Heart left ventricle (tissue), 16 donors: ENCODE results near the gene TEDC2. TPM values are rescaled to one million over a fixed set of nuclear protein-coding genes. Genes with fewer than 3 reads are reported as not detected.

ENCODE experiments used
- ATAC-seq, 4 donors: fragments of 200-7000 bp; cut with Tn5 transposase; one replicate each; pipeline ENCODE4 v1.9.1; 2020 to 2022; ENCODE audit warnings: moderate library complexity in 4 of 4, mild to moderate bottlenecking in 3 of 4, moderate number of reproducible peaks in 1 of 4
- DNase-seq, 5 donors: peaks; one replicate each; pipeline ENCODE4 v3.0.0-alpha.2; 2020
- H3K27ac ChIP-seq, 12 donors: fragments of 200-600 bp; sonication (generic) in 4 of 12; one replicate each; pipeline versions ENCODE4 v1.5.0 to v1.8.0; 2016 to 2022; ENCODE audit warnings: mild to moderate bottlenecking in 2 of 12
- H3K27me3 ChIP-seq, 9 donors: fragments of 200-600 bp; sonication (generic) in 2 of 9; one replicate each; pipeline versions ENCODE4 v1.5.1 to v1.8.0; 2016 to 2022; ENCODE audit warnings: mild to moderate bottlenecking in 3 of 9
- H3K36me3 ChIP-seq, 9 donors: fragments of 200-600 bp; sonication (generic) in 2 of 9; one replicate each; pipeline versions ENCODE4 v1.5.0 to v1.8.0; 2018 to 2022; ENCODE audit warnings: mild to moderate bottlenecking in 2 of 9
- H3K4me1 ChIP-seq, 12 donors: fragments of 200-600 bp; sonication (generic) in 4 of 12; one replicate each; pipeline versions ENCODE4 v1.5.0 to v1.8.0; 2016 to 2022; ENCODE audit warnings: mild to moderate bottlenecking in 3 of 12
- H3K4me3 ChIP-seq, 12 donors: fragments of 200-600 bp; sonication (generic) in 4 of 12; one replicate each; pipeline versions ENCODE4 v1.5.0 to v1.8.0; 2017 to 2022; ENCODE audit warnings: mild to moderate bottlenecking in 9 of 12, moderate library complexity in 4 of 12
- H3K9me3 ChIP-seq, 12 donors: fragments of 200-600 bp; sonication (generic) in 4 of 12; one replicate each; pipeline versions ENCODE4 v1.5.0 to v1.8.0; 2016 to 2022; ENCODE audit warnings: mild to moderate bottlenecking in 1 of 12
- POLR2A ChIP-seq, 2 donors: fragments of 450-650 bp; IDR thresholded peaks; one replicate each; pipeline ENCODE4 v1.6.1; 2017; ENCODE audit warnings: antibody characterized with exemption in 2 of 2, mild to moderate bottlenecking in 2 of 2, moderate library complexity in 2 of 2
- WGBS, 4 donors: extraction: QIAGEN DNeasy Blood & Tissue Kit in 2 of 4; methylation state at CpG; one replicate each; pipeline versions ENCODE4 v1.1.5 to v1.1.7; 2013 to 2018; 5-methylcytosine and 5-hydroxymethylcytosine counted together
- intact Hi-C, 10 donors: fragments of 100-400 bp; cut with DNase I; formaldehyde crosslinking; loops; one replicate each; pipeline versions ENCODE4 v1.11.1 to v1.14.2; 2022
- polyA plus RNA-seq, 2 donors: library from polyadenylated mRNA; stranded (reverse); fragments of 200-250 nt; gene quantifications; one replicate each; pipeline ENCODE4 v1.2.3, GENCODE V29; 2013
- total RNA-seq, 9 donors: library from RNA; depleted of rRNA in 2 of 9; stranded (reverse); fragments of >200 nt in 2 of 9; fragmentation: NEBNext Ultra II Directional in 3 of 9; extraction: Animal tissue kit (Norgen Biotek cat#: 25700) in 3 of 9; gene quantifications; one replicate each; pipeline versions ENCODE4 v1.1.0 to v1.2.4, GENCODE V29; 2016 to 2023
- TF ChIP-seq, protein P1 (sequence below), 12 donors: fragments of 200-600 bp; sonication (generic) in 4 of 12; IDR thresholded peaks; one replicate each; pipeline versions ENCODE4 v1.5.0 to v1.8.0; 2018 to 2022; ENCODE audit warnings: antibody characterized with exemption in 12 of 12, mild to moderate bottlenecking in 5 of 12
- donor health status: ischemic (EF 13 %, LVEDD 7.1; RV severe dilation, severe dysfunction).
- donor health status: healthy with polysubstance abuse.
- donor health status: DM: no; HTN: yes; CAD: no.
- donor health status: DM: no; HTN: no; CAD: no.
- donor health status: ischemic (EF 25% LVEDD 6.9; RV normal size, moderate dysfunction).
- donor health status: ischemic (EF 25% LVEDD 5.7; RV mildly dilated, moderate dysfunction).
- donor health status: healthy.
- donor health status: DM: yes; HTN: yes; CAD: no.
- donor health status: ischemic (EF 35%, LVEDD 5.7; RV mildly dilated, moderate dysfunction).
- donor health status: nonischemic (EF 11% LVEDD 7.7; RV severe dilation, severe dysfunction).
- donor health status: DM: yes; HTN: yes; CAD: no.
- donor health status: PGD.
- donor health status: ischemic (EF 29% LVEDD 5.4; RV normal size, mild dysfunction).
- donor health status: nonischemic (EF 23%, LVEDD 6.1; RV moderate dilation, normal function).

TEDC2 gene
- total and polyA plus RNA-seq, 11 donors, result 0.46 to 4.9 (median 1.2) TPM; not detected in 1

DNA sequence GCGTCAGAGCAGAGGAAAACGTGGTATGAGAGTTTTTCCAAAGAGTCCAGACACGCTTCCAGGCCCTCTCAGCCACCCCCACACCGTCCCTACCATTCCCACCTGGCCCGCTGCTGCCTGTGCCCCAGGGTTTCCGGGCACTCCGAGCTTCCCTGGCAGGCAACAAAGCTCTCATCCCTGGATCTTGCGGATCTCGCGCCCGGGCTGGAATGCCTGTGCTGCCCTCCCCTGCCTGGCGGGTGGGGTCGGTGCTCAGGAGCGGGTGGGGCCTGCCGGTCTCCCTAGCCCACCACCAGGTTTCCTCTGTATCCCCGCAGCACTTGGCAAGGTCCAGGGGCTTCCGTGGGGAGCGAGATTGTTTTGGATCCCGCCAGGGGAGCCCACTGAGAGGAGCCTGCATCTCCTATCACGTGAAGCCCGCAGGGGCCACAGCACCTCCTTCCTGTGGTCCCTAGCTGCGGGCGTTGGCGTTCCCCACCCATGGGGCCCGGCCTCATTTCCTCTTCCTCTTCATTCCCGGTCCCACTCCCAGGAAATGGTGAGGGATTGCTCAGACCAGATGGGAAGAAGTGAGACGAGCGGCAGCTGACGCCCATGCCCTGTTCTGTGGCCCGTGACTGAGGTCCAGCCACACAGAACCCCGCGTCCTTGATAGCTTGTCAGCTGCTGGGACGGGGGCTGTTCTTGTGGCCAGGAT lies 26.1 kb downstream of the TEDC2 start:
- H3K27me3 ChIP-seq, result no peaks in the 10 kb centered on the region
- peaks cover 0 to 41% (median 23%) of the 10 kb centered on the region in 12 donors for H3K4me1 ChIP-seq
- TF ChIP-seq POLR2A (IDR thresholded peaks at IDR 0.05), result no peak
- TF ChIP-seq, protein P1, sequence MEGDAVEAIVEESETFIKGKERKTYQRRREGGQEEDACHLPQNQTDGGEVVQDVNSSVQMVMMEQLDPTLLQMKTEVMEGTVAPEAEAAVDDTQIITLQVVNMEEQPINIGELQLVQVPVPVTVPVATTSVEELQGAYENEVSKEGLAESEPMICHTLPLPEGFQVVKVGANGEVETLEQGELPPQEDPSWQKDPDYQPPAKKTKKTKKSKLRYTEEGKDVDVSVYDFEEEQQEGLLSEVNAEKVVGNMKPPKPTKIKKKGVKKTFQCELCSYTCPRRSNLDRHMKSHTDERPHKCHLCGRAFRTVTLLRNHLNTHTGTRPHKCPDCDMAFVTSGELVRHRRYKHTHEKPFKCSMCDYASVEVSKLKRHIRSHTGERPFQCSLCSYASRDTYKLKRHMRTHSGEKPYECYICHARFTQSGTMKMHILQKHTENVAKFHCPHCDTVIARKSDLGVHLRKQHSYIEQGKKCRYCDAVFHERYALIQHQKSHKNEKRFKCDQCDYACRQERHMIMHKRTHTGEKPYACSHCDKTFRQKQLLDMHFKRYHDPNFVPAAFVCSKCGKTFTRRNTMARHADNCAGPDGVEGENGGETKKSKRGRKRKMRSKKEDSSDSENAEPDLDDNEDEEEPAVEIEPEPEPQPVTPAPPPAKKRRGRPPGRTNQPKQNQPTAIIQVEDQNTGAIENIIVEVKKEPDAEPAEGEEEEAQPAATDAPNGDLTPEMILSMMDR (IDR thresholded peaks at IDR 0.05), result no peak
- WGBS, 4 donors, result 60 to 71% (median 64%) methylated on average over 31 to 33 of the region's 33 CpGs
- no peaks in the 10 kb centered on the region for H3K9me3 ChIP-seq
- peak overlapping the region in 9 of 12 donors; percentile 29 to 62 (median 56) for H3K27ac ChIP-seq
- ATAC-seq, result peak; percentile 23 to 78 (median 30)
- DNase-seq, result peak in 3 of 5 donors; percentile 36 to 65 (median 52)
- peak overlapping the region in 7 of 12 donors; percentile 1 to 29 (median 15) for H3K4me3 ChIP-seq
- no peaks in the 10 kb centered on the region for H3K36me3 ChIP-seq
- intact Hi-C loops, result no loop called here

DNA sequence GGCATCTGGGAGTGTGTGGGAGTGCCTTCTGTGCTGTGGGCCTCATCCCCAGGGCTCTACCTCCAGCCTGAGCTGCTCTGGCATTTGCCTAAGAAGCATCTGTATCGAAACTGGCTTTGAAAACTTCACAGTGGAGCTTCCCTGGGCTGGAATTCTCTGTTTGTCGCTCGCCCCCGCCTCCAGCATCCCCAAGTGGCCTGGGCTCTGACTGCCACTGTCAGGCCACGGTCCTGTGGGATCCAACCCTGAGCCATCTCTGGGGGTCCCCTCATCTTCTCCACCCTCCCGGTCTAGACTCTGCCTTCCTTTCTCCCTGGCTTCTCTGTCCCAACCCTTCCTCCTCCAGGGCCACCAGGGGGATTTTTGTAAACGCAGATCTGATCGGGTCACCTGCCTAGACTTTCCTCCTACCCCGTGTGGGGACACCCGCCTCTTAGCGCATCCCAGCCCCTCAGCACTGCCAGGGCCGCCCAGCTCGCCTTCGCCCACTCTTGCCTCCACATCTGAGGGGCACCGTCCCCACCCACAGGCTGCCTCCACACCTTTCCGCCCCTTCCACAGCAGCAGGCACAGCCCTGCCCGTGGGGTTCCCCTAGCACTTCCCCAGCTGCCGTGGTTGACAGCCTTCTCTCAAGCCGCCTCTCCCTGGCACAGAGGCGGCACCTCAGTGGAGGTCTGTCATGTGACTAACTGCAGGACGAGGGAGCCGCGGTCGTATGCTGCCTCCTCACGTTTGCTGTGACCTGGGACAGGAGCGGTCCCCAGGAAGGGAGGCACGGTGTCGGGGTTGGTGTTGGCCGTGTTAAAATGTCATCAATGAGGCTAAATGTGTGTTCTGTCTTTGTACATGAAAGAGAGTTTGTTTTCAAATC lies 27.0 kb downstream of the TEDC2 start:
- H3K4me1 ChIP-seq, result peaks cover 0 to 41% (median 23%) of the 10 kb centered on the region in 12 donors
- intact Hi-C loops, result no loop called here
- no peak for TF ChIP-seq POLR2A (IDR thresholded peaks at IDR 0.05)
- TF ChIP-seq, protein P1 (IDR thresholded peaks at IDR 0.05), result peak in 8 of 12 donors; percentile 11 to 48 (median 28)
- DNase-seq (peak in 4 of 5 donors; percentile 46 to 75 (median 70)), ATAC-seq (peak; percentile 49 to 82 (median 72))
- no peaks in the 10 kb centered on the region for H3K9me3 ChIP-seq
- peak overlapping the region in 1 of 12 donors; percentile 29 for H3K4me3 ChIP-seq
- 57 to 69% (median 68%) methylated on average over 28 to 29 of the region's 29 CpGs for WGBS, 4 donors
- peak overlapping the region in 9 of 12 donors; percentile 24 to 62 (median 54) for H3K27ac ChIP-seq
- H3K27me3 ChIP-seq, result no peaks in the 10 kb centered on the region
- no peaks in the 10 kb centered on the region for H3K36me3 ChIP-seq

DNA sequence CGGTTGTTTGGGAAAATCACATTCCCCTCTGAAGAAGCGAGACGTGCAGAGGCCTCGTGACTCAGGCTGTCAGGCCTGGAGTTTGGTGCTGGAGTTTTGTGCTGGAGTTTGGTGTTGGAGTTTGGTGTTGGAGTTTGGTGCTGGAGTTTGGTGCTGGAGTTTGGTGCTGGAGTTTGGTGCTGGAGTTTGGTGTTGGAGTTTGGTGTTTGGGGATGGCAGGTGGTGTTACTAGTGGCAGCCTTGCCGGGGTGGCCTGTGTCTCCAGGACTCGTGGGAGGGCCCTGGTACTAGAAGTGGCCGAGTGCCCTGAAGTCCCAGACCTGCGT lies 27.6 kb downstream of the TEDC2 start:
- Histone ChIP-seq H3K4me3 (no peak overlapping the region), H3K27me3 (no peaks in the 10 kb centered on the region), H3K4me1 (peaks cover 0 to 38% (median 19%) of the 10 kb centered on the region in 12 donors), H3K27ac (no peak overlapping the region), H3K36me3 (no peaks in the 10 kb centered on the region), H3K9me3 (no peaks in the 10 kb centered on the region)
- 80 to 83% (median 82%) methylated on average over 5 to 8 of the region's 8 CpGs for WGBS, 4 donors
- no peak for DNase-seq
- ATAC-seq, result no peak
- intact Hi-C loops, result no loop called here
- TF ChIP-seq POLR2A (IDR thresholded peaks at IDR 0.05), result no peak
- TF ChIP-seq, protein P1 (IDR thresholded peaks at IDR 0.05), result no peak
